HG02943 (cell line): ENCODE measurements around the gene ARMC7.
"Not testable (repeated sequence)": the region's sequence is repeated elsewhere in the genome, so short reads cannot be mapped to it uniquely, and the experiment has no call there.

Experiments
- ATAC-seq: cut with Tn5 transposase; IDR thresholded peaks from one replicate; pipeline ENCODE4 v1.9.1; 2021; ENCODE audit warnings: mild to moderate bottlenecking, low read depth, moderate library complexity; ENCODE audit not compliant: unreplicated experiment

ARMC7 gene

GRCh38 chr17:75151930-75152329 lies 42.2 kb downstream of the ARMC7 start:
- no peak for ATAC-seq

GRCh38 chr17:75152523-75152921 lies 42.8 kb downstream of the ARMC7 start:
- ATAC-seq = no peak

- ATAC-seq = no peak
Measured at GRCh38 chr17:75152922-75153779, 43.4 kb downstream of the ARMC7 start.

- ATAC-seq = peak; percentile 27
Measured at GRCh38 chr17:75153780-75154194, 44.0 kb downstream of the ARMC7 start.

GRCh38 chr17:75154195-75155106 lies 44.7 kb downstream of the ARMC7 start, which contains the start of gene JPT1:
TSS of gene JPT1 (minus strand) at chr17:75154512. CDS start at chr17:75154397, 115 bp downstream.
- ATAC-seq = peak; percentile 94

GRCh38 chr17:75155191-75155601 lies 45.4 kb downstream of the ARMC7 start:
- ATAC-seq = no peak

- not testable (repeated sequence) for ATAC-seq
Measured at GRCh38 chr17:75158480-75158879, 48.7 kb downstream of the ARMC7 start.

- ATAC-seq = no peak
Measured at GRCh38 chr17:75159196-75160031, 49.6 kb downstream of the ARMC7 start.

- no peak for ATAC-seq
Measured at GRCh38 chr17:75160211-75160610, 50.4 kb downstream of the ARMC7 start.

- ATAC-seq = no peak
Measured at GRCh38 chr17:75163074-75163473, 53.3 kb downstream of the ARMC7 start.

GRCh38 chr17:75164606-75165005 lies 54.8 kb downstream of the ARMC7 start:
- ATAC-seq = not testable (repeated sequence)

GRCh38 chr17:75168998-75169397 lies 59.2 kb downstream of the ARMC7 start:
- ATAC-seq = no peak

GRCh38 chr17:75173526-75173925 lies 63.8 kb downstream of the ARMC7 start:
- ATAC-seq = no peak

- no peak for ATAC-seq
Measured at GRCh38 chr17:75174996-75175395, 65.2 kb downstream of the ARMC7 start.

- ATAC-seq = no peak
Measured at GRCh38 chr17:75176625-75177024, 66.9 kb downstream of the ARMC7 start.

- no peak for ATAC-seq
Measured at GRCh38 chr17:75178453-75178852, 68.7 kb downstream of the ARMC7 start.
